Uterus (tissue), 4 donors: Measurements from ENCODE around the gene UBXN6. TPM values are rescaled to one million over a fixed set of nuclear protein-coding genes. Genes with fewer than 3 reads are reported as not detected.

Source experiments
- DNase-seq, 2 donors: peaks; one replicate each; pipeline ENCODE4 v3.0.0-alpha.2; 2019 to 2020
- H3K27ac ChIP-seq, 2 donors: fragments of 200-600 bp; sonication (generic); 1 replicate in 1 of 2; 2 replicates in 1 of 2; pipeline ENCODE4 v1.5.1; 2016 to 2018
- H3K27me3 ChIP-seq, 2 donors: fragments of 200-600 bp; sonication (generic); one replicate each; pipeline ENCODE4 v1.5.1; 2018 to 2019; ENCODE audit warnings: control low read depth in 1 of 2
- H3K36me3 ChIP-seq, 2 donors: fragments of 200-600 bp; sonication (generic); one replicate each; pipeline ENCODE4 v1.5.1; 2019; ENCODE audit warnings: control low read depth in 1 of 2
- H3K4me1 ChIP-seq, 2 donors: fragments of 200-600 bp; sonication (generic); one replicate each; pipeline ENCODE4 v1.5.1; 2018 to 2019; ENCODE audit warnings: control low read depth in 1 of 2
- H3K4me3 ChIP-seq, 2 donors: fragments of 200-600 bp; sonication (generic); 1 replicate in 1 of 2; 2 replicates in 1 of 2; pipeline ENCODE4 v1.5.1; 2018 to 2019; ENCODE audit warnings: mild to moderate bottlenecking in 1 of 2
- H3K9me3 ChIP-seq, 2 donors: fragments of 200-600 bp; sonication (generic); one replicate each; pipeline ENCODE4 v1.5.1; 2019; ENCODE audit warnings: control low read depth in 1 of 2
- CTCF ChIP-seq, 4 experiments: fragments of 200-600 bp in 2 of 4; fragments of 450-650 bp in 2 of 4; sonication (generic) in 2 of 4; IDR thresholded peaks; one replicate each; pipeline ENCODE4 v1.5.1; 2016 to 2019; ENCODE audit warnings: antibody characterized with exemption in 4 of 4, mild to moderate bottlenecking in 2 of 4, moderate library complexity in 1 of 4
- POLR2A ChIP-seq, 2 donors: fragments of 450-650 bp; IDR thresholded peaks; one replicate each; pipeline ENCODE4 v1.6.1; 2016; ENCODE audit warnings: antibody characterized with exemption in 2 of 2, mild to moderate bottlenecking in 1 of 2, moderate library complexity in 1 of 2
- intact Hi-C: fragments of 100-400 bp; cut with DNase I; formaldehyde crosslinking; loops from one replicate; pipeline ENCODE4 v1.15.1; 2023; ENCODE audit warnings: low total_unique reads
- total RNA-seq, 4 donors: library from RNA; depleted of rRNA in 3 of 4; stranded (reverse); fragments of >200 nt in 3 of 4; gene quantifications; one replicate each; pipeline versions ENCODE4 v1.1.0 to v1.2.4, GENCODE V29; 2014 to 2023
- donor health status: DM: yes; HTN: yes; CAD: no.

The UBXN6 gene
- total RNA-seq, 4 donors from 2014 or later, result 61.5 to 266 (median 90.0) TPM

DNA sequence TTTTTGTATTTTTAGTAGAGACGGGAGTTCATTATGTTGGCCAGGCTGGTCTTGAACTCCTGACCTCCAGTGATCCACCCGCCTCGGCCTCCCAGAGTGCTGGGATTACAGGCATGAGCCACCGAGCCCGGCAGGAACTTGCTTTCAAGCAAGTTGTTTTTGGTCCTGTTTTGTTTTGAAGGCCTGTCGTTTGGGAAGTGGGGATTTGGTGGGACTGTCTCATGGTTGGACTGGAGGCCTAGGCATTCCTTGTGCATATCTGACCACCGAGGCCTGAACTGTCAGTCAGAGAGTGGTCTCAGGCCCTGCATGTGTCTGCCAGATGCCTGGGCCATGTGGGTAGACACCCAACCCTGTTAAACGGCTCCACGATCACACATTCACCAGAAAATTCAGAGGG, 26.3 kb downstream of the UBXN6 start:
- no peak for DNase-seq
- Histone ChIP-seq H3K27ac (no peak overlapping the region), H3K4me1 (no peaks in the 10 kb centered on the region), H3K36me3 (no peaks in the 10 kb centered on the region), H3K4me3 (no peak overlapping the region), H3K27me3 (no peaks in the 10 kb centered on the region), H3K9me3 (no peaks in the 10 kb centered on the region)
- intact Hi-C loops, result no loop called here
- no peak for TF ChIP-seq POLR2A (IDR thresholded peaks at IDR 0.05)
- no peak for TF ChIP-seq CTCF (IDR thresholded peaks at IDR 0.05)

DNA sequence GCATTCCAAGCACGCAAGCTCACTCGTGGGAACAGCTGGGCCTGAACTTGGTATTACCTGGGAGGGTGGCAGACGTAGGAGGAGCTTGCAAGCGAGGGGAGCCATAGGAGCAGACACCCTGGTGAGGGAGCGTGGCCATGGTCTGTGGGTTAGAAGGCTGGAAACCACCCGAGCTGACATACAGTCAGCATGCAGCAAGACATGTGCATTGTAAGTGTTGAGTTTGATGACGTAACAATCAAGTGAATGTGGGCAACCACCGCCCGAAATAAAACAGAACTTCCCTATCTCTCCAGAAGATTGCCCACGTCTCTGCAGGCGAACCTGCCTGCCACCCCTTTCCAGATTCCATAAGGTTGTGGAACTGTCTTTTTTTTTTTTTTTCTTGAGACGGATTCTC, 26.8 kb downstream of the UBXN6 start:
- H3K9me3 ChIP-seq, result no peaks in the 10 kb centered on the region
- DNase-seq, result no peak
- H3K4me3 ChIP-seq, result no peak overlapping the region
- no peaks in the 10 kb centered on the region for H3K4me1 ChIP-seq
- H3K36me3 ChIP-seq, result no peaks in the 10 kb centered on the region
- no peak for TF ChIP-seq CTCF (IDR thresholded peaks at IDR 0.05)
- no peak for TF ChIP-seq POLR2A (IDR thresholded peaks at IDR 0.05)
- H3K27me3 ChIP-seq, result no peaks in the 10 kb centered on the region
- H3K27ac ChIP-seq, result no peak overlapping the region
- intact Hi-C loops, result no loop called here

DNA sequence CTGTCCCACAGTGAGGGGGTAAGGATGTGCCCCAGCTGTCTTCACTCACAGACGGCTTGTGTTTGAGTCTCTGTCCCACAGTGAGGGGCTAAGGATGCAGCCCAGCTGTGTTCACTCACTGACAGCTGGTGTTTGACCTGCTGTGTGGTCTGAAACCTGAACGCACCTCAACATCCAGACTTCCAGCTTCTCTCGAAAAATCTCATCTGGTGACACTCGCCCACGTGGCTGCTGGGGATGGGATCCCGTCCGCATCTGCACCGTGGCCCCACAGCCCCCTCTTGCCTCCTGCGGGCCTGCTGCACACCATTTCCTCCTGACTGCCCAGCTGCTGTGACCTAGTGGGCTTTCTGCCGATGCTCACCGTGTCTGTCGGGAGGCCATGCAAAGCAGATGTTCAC, 27.8 kb downstream of the UBXN6 start:
- TF ChIP-seq POLR2A (IDR thresholded peaks at IDR 0.05) (no peak), CTCF (IDR thresholded peaks at IDR 0.05) (no peak)
- intact Hi-C loops, result no loop called here
- Histone ChIP-seq H3K27me3 (no peaks in the 10 kb centered on the region), H3K36me3 (no peaks in the 10 kb centered on the region), H3K27ac (no peak overlapping the region), H3K4me1 (no peaks in the 10 kb centered on the region), H3K9me3 (no peaks in the 10 kb centered on the region), H3K4me3 (no peak overlapping the region)
- no peak for DNase-seq

DNA sequence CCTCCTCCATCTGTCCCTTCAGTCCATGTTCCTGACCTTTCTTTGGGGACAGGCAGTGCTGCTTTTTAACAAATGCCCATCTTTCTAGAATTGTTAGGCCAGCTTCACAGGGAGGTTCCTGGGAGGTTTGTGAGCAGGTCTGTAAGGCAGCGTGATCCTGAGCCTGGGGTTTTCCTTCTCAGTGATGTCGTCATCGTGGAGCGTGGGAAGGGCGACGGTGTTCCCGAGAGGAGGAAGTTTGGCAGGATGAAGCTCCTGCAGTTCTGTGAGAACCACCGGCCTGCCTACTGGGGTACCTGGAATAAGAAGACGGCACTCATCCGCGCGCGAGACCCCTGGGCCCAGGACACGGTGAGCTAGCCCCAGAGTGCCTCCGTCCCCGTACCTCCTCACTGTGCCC, 28.3 kb downstream of the UBXN6 start:
- no peaks in the 10 kb centered on the region for H3K4me1 ChIP-seq
- intact Hi-C loops, result no loop called here
- TF ChIP-seq CTCF (IDR thresholded peaks at IDR 0.05), result no peak
- no peak for TF ChIP-seq POLR2A (IDR thresholded peaks at IDR 0.05)
- no peak overlapping the region for H3K4me3 ChIP-seq
- H3K9me3 ChIP-seq, result no peaks in the 10 kb centered on the region
- no peaks in the 10 kb centered on the region for H3K27me3 ChIP-seq
- no peaks in the 10 kb centered on the region for H3K36me3 ChIP-seq
- no peak overlapping the region for H3K27ac ChIP-seq
- DNase-seq, result no peak

- no peak overlapping the region for H3K27ac ChIP-seq
- H3K4me3 ChIP-seq, result no peak overlapping the region
- intact Hi-C loops, result no loop called here
- no peaks in the 10 kb centered on the region for H3K9me3 ChIP-seq
- no peaks in the 10 kb centered on the region for H3K36me3 ChIP-seq
- no peak for TF ChIP-seq POLR2A (IDR thresholded peaks at IDR 0.05)
- no peak for TF ChIP-seq CTCF (IDR thresholded peaks at IDR 0.05)
- DNase-seq, result no peak
- H3K27me3 ChIP-seq, result no peaks in the 10 kb centered on the region
- no peaks in the 10 kb centered on the region for H3K4me1 ChIP-seq
These were observed 29.1 kb downstream of the UBXN6 start for GRCh38 chr19:4428326-4428975.
